ENCODE data around the gene PSMA5.
A peak's percentile ranks its signal among the peaks of the same experiment; 100 is the strongest.
"Not testable (repeated sequence)": the region's sequence is repeated elsewhere in the genome, so short reads cannot be mapped to it uniquely, and the experiment has no call there.

The PSMA5 gene

GRCh38 chr1:109396513-109396839 is 29.8 kb downstream of the PSMA5 start:
- Histone ChIP-seq H3K4me3 (ENCODE audit: low read length) (peak overlapping the region; percentile 81), H3K27me3 (ENCODE audit: control insufficient read depth, insufficient read depth, low read length) (no peaks in the 10 kb centered on the region), H3K9ac (ENCODE audit: low read depth, low read length) (peak overlapping the region; percentile 80), H3K4me1 (ENCODE audit: control insufficient read depth, insufficient read depth, low read length) (peaks cover 64% of the 10 kb centered on the region), H3K9me3 (replicated peaks; ENCODE audit: low read length) (no peaks in the 10 kb centered on the region), H3K4me2 (ENCODE audit: low read length) (peak overlapping the region; percentile 96), H3K36me3 (ENCODE audit: insufficient read depth, low read length) (peaks cover 9% of the 10 kb centered on the region)

GRCh38 chr1:109395602-109396512 is 30.4 kb downstream of the PSMA5 start:
- Histone ChIP-seq H3K9ac (ENCODE audit: low read depth, low read length) (peak overlapping the region; percentile 80), H3K4me1 (ENCODE audit: control insufficient read depth, insufficient read depth, low read length) (peaks cover 69% of the 10 kb centered on the region), H3K36me3 (ENCODE audit: insufficient read depth, low read length) (peaks cover 3% of the 10 kb centered on the region), H3K27me3 (ENCODE audit: control insufficient read depth, insufficient read depth, low read length) (no peaks in the 10 kb centered on the region), H3K4me2 (ENCODE audit: low read length) (peak overlapping the region; percentile 96), H3K9me3 (replicated peaks; ENCODE audit: low read length) (no peaks in the 10 kb centered on the region), H3K4me3 (ENCODE audit: low read length) (peak overlapping the region; percentile 81)

- H3K4me2 ChIP-seq (ENCODE audit: low read length) = peak overlapping the region; percentile 96
- peak overlapping the region; percentile 81 for H3K4me3 ChIP-seq (ENCODE audit: low read length)
- H3K4me1 ChIP-seq (ENCODE audit: control insufficient read depth, insufficient read depth, low read length) = peaks cover 75% of the 10 kb centered on the region
- not testable (repeated sequence) for H3K9me3 ChIP-seq (replicated peaks; ENCODE audit: low read length); H3K36me3 ChIP-seq (ENCODE audit: insufficient read depth, low read length); H3K27me3 ChIP-seq (ENCODE audit: control insufficient read depth, insufficient read depth, low read length)
- H3K9ac ChIP-seq (ENCODE audit: low read depth, low read length) = peak overlapping the region; percentile 80
Observed at GRCh38 chr1:109395282-109395599, 31.0 kb downstream of the PSMA5 start.

GRCh38 chr1:109394591-109395281 is 31.5 kb downstream of the PSMA5 start:
- Histone ChIP-seq H3K36me3 (ENCODE audit: insufficient read depth, low read length) (no peaks in the 10 kb centered on the region), H3K4me3 (ENCODE audit: low read length) (no peak overlapping the region), H3K4me2 (ENCODE audit: low read length) (peak overlapping the region; percentile 41), H3K9ac (ENCODE audit: low read depth, low read length) (peak overlapping the region; percentile 81), H3K4me1 (ENCODE audit: control insufficient read depth, insufficient read depth, low read length) (peaks cover 80% of the 10 kb centered on the region), H3K9me3 (replicated peaks; ENCODE audit: low read length) (no peaks in the 10 kb centered on the region), H3K27me3 (ENCODE audit: control insufficient read depth, insufficient read depth, low read length) (no peaks in the 10 kb centered on the region)

- no peaks in the 10 kb centered on the region for H3K27me3 ChIP-seq (ENCODE audit: control insufficient read depth, insufficient read depth, low read length)
Observed at GRCh38 chr1:109393617-109394233, 32.5 kb downstream of the PSMA5 start.

GRCh38 chr1:109392788-109393616 is 33.2 kb downstream of the PSMA5 start:
- Histone ChIP-seq H3K36me3 (ENCODE audit: insufficient read depth, low read length) (no peaks in the 10 kb centered on the region), H3K4me3 (ENCODE audit: low read length) (peak overlapping the region; percentile 52), H3K9ac (ENCODE audit: low read depth, low read length) (peak overlapping the region; percentile 81), H3K4me1 (ENCODE audit: control insufficient read depth, insufficient read depth, low read length) (peaks cover 81% of the 10 kb centered on the region), H3K27me3 (ENCODE audit: control insufficient read depth, insufficient read depth, low read length) (no peaks in the 10 kb centered on the region), H3K9me3 (replicated peaks; ENCODE audit: low read length) (no peaks in the 10 kb centered on the region), H3K4me2 (ENCODE audit: low read length) (peak overlapping the region; percentile 67)

More at GRCh38 chr1:109393617-109394233, 32.5 kb downstream of the PSMA5 start:
- Histone ChIP-seq H3K4me3 (ENCODE audit: low read length) (peak overlapping the region; percentile 52), H3K9ac (ENCODE audit: low read depth, low read length) (peak overlapping the region; percentile 81), H3K4me2 (ENCODE audit: low read length) (peak overlapping the region; percentile 67), H3K9me3 (replicated peaks; ENCODE audit: low read length) (no peaks in the 10 kb centered on the region), H3K4me1 (ENCODE audit: control insufficient read depth, insufficient read depth, low read length) (peaks cover 86% of the 10 kb centered on the region), H3K36me3 (ENCODE audit: insufficient read depth, low read length) (no peaks in the 10 kb centered on the region)

GRCh38 chr1:109392037-109392787 is 34.0 kb downstream of the PSMA5 start:
- Histone ChIP-seq H3K36me3 (ENCODE audit: insufficient read depth, low read length) (no peaks in the 10 kb centered on the region), H3K9me3 (replicated peaks; ENCODE audit: low read length) (no peaks in the 10 kb centered on the region), H3K4me3 (ENCODE audit: low read length) (peak overlapping the region; percentile 52), H3K27me3 (ENCODE audit: control insufficient read depth, insufficient read depth, low read length) (no peaks in the 10 kb centered on the region), H3K4me1 (ENCODE audit: control insufficient read depth, insufficient read depth, low read length) (peaks cover 81% of the 10 kb centered on the region), H3K4me2 (ENCODE audit: low read length) (peak overlapping the region; percentile 67), H3K9ac (ENCODE audit: low read depth, low read length) (peak overlapping the region; percentile 81)

GRCh38 chr1:109391626-109392025 is 34.6 kb downstream of the PSMA5 start:
- peak overlapping the region; percentile 26 for H3K4me3 ChIP-seq (ENCODE audit: low read length)
- H3K9me3 ChIP-seq (replicated peaks; ENCODE audit: low read length) = no peaks in the 10 kb centered on the region
- peaks cover 77% of the 10 kb centered on the region for H3K4me1 ChIP-seq (ENCODE audit: control insufficient read depth, insufficient read depth, low read length)
- H3K36me3 ChIP-seq (ENCODE audit: insufficient read depth, low read length) = no peaks in the 10 kb centered on the region
- H3K9ac ChIP-seq (ENCODE audit: low read depth, low read length) = peak overlapping the region; percentile 81
- peak overlapping the region; percentile 67 for H3K4me2 ChIP-seq (ENCODE audit: low read length)
- H3K27me3 ChIP-seq (ENCODE audit: control insufficient read depth, insufficient read depth, low read length) = no peaks in the 10 kb centered on the region

- peak overlapping the region; percentile 81 for H3K9ac ChIP-seq (ENCODE audit: low read depth, low read length)
- peak overlapping the region; percentile 36 for H3K4me3 ChIP-seq (ENCODE audit: low read length)
- H3K36me3 ChIP-seq (ENCODE audit: insufficient read depth, low read length) = no peaks in the 10 kb centered on the region
- no peaks in the 10 kb centered on the region for H3K27me3 ChIP-seq (ENCODE audit: control insufficient read depth, insufficient read depth, low read length)
- H3K9me3 ChIP-seq (replicated peaks; ENCODE audit: low read length) = no peaks in the 10 kb centered on the region
- H3K4me1 ChIP-seq (ENCODE audit: control insufficient read depth, insufficient read depth, low read length) = peaks cover 75% of the 10 kb centered on the region
- H3K4me2 ChIP-seq (ENCODE audit: low read length) = peak overlapping the region; percentile 67
Observed at GRCh38 chr1:109391157-109391556, 35.1 kb downstream of the PSMA5 start.

GRCh38 chr1:109389638-109390341 is 36.5 kb downstream of the PSMA5 start:
- Histone ChIP-seq H3K4me3 (ENCODE audit: low read length) (peak overlapping the region; percentile 0), H3K36me3 (ENCODE audit: insufficient read depth, low read length) (no peaks in the 10 kb centered on the region), H3K27me3 (ENCODE audit: control insufficient read depth, insufficient read depth, low read length) (no peaks in the 10 kb centered on the region), H3K9ac (ENCODE audit: low read depth, low read length) (peak overlapping the region; percentile 81), H3K4me1 (ENCODE audit: control insufficient read depth, insufficient read depth, low read length) (peaks cover 73% of the 10 kb centered on the region), H3K9me3 (replicated peaks; ENCODE audit: low read length) (peaks cover 6% of the 10 kb centered on the region), H3K4me2 (ENCODE audit: low read length) (peak overlapping the region; percentile 67)

Data from skeletal muscle satellite cell (primary cell).